Measurements from ENCODE around the gene DPF3.

DNA sequence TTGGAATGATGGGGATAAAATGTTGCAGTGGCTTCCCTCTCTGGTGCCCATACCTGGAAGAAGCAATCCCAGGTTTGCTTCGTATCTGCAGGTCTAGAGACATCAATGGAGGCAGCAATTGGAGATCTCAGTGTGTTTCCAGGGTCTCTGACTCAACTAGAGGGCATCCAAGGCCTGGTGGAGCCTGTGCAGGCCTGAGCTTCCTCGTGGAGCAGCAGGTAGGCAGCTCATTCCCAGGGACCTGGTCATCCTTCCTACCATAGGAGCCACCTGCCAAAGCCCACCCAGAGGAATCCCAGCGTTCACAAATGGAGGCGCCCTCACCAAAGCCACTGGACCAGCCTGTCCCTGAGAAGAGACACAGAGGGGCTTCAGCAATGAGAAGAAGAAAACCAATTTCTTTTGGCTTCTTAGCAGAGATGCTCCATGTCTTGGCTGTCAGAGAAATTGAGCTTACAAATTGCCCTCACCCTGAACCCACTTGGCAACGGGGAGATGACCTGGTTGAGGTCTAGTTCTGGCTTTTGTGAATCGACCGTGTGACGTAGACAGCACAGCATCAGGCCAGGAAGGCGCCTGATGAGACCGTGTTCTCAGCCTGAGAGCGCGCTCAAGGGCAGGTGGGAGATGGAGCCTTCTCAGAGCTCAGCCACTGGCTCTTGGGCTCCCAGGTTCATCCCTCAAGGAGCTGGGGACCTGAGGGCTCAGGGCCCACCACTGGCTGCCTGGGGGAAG is 283.6 kb downstream of the DPF3 start:
- no peak for TF ChIP-seq EZH2phosphoT487 (conservative IDR thresholded peaks at IDR 0.05; ENCODE audit: low read length)
- TF ChIP-seq, protein P1, sequence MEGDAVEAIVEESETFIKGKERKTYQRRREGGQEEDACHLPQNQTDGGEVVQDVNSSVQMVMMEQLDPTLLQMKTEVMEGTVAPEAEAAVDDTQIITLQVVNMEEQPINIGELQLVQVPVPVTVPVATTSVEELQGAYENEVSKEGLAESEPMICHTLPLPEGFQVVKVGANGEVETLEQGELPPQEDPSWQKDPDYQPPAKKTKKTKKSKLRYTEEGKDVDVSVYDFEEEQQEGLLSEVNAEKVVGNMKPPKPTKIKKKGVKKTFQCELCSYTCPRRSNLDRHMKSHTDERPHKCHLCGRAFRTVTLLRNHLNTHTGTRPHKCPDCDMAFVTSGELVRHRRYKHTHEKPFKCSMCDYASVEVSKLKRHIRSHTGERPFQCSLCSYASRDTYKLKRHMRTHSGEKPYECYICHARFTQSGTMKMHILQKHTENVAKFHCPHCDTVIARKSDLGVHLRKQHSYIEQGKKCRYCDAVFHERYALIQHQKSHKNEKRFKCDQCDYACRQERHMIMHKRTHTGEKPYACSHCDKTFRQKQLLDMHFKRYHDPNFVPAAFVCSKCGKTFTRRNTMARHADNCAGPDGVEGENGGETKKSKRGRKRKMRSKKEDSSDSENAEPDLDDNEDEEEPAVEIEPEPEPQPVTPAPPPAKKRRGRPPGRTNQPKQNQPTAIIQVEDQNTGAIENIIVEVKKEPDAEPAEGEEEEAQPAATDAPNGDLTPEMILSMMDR (IDR thresholded peaks at IDR 0.05; ENCODE audit: insufficient read depth, low read length, poor library complexity, severe bottlenecking): no peak
